Bone marrow (tissue), 2 donors: ENCODE measurements around the gene GPR146.

Experiments used
- DNase-seq, 2 donors: peaks; one replicate each; lab custom pipeline; 2025; lab: John Stamatoyannopoulos, UW

GPR146 gene

DNA sequence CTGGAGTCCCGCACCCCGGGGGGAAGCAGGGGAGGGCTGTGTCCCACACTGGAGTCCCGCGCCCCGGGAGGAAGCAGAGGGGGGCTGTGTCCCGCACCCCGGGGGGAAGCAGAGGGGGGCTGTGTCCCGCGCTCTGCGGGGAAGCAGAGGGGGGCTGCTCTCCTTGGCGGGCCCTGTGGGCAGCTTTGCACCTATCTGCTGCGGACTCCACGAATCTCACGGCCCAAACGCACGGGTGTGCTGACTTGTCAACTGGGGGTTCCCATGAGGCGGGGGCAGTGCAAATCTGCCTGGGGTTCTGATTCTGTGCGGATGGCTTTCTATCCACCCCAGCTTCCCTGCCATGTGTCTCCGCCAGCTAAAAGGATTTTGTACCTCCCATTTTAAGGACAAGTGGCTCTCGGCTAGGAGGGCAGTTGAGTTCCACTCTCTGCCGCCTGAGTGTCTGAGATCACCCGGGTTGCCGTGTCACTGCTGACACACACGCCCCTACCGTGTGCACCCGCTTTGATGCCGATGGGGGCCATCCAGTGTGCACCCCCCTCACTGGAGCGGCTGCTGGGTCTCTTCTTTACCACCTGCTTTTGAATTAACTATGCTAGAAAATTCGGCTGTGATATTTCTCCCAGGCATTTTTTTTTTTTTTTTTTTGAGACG lies 64.0 kb downstream of the GPR146 start:
- DNase-seq = no peak
